Loucy (cell line): ENCODE results near the gene RSF1.

Experiments
- H2AFZ ChIP-seq: fragments of 200-600 bp; sonication (generic); 2 replicates; pipeline ENCODE4 v1.6.0; 2016; ENCODE audit warnings: antibody characterized with exemption, mild to moderate bottlenecking, low read length, moderate library complexity
- H3F3A ChIP-seq: fragments of 200-600 bp; 2 replicates; pipeline ENCODE4 v1.6.0; 2016; ENCODE audit warnings: antibody characterized with exemption, low read depth, mild to moderate bottlenecking
- H3K27me3 ChIP-seq: fragments of 200-600 bp; sonication (generic); 2 replicates; pipeline ENCODE4 v1.6.1; 2014; ENCODE audit warnings: low read length, mild to moderate bottlenecking; ENCODE audit not compliant: insufficient read depth, poor library complexity, severe bottlenecking
- H3K36me3 ChIP-seq: fragments of 200-600 bp; sonication (generic); 2 replicates; pipeline ENCODE4 v1.6.1; 2016; ENCODE audit warnings: low read length; ENCODE audit not compliant: insufficient read depth
- H3K4me1 ChIP-seq: fragments of 200-600 bp; sonication (generic); 2 replicates; pipeline ENCODE4 v1.5.1; 2014; ENCODE audit warnings: low read length, mild to moderate bottlenecking; ENCODE audit not compliant: insufficient read depth, poor library complexity, severe bottlenecking
- H3K4me2 ChIP-seq: fragments of 200-600 bp; sonication (generic); 2 replicates; pipeline ENCODE4 v1.6.0; 2014; ENCODE audit warnings: antibody characterized with exemption, low read length, low read depth, mild to moderate bottlenecking; ENCODE audit not compliant: poor library complexity, severe bottlenecking
- H3K4me3 ChIP-seq: fragments of 200-600 bp; sonication (generic); 2 replicates; pipeline ENCODE4 v1.5.1; 2014; ENCODE audit warnings: low read length, mild to moderate bottlenecking, mixed read lengths; ENCODE audit not compliant: poor library complexity, severe bottlenecking
- H3K79me2 ChIP-seq: fragments of 200-600 bp; sonication (generic); 2 replicates; pipeline ENCODE4 v1.6.1; 2014; ENCODE audit warnings: low read length; ENCODE audit not compliant: insufficient read depth
- H3K9ac ChIP-seq: fragments of 200-600 bp; sonication (generic); 2 replicates; pipeline ENCODE4 v1.6.0; 2014; ENCODE audit warnings: mild to moderate bottlenecking, low read depth, low read length, moderate library complexity; ENCODE audit not compliant: poor library complexity, severe bottlenecking
- H3K9me2 ChIP-seq: fragments of 200-600 bp; sonication (generic); replicated peaks from 2 replicates; pipeline ENCODE4 v1.6.1; 2016; ENCODE audit warnings: low read depth, low read length, mixed read lengths
- H3K9me3 ChIP-seq: fragments of 200-600 bp; sonication (generic); 2 replicates; pipeline ENCODE4 v1.6.1; 2014; ENCODE audit warnings: mild to moderate bottlenecking, antibody characterized with exemption, low read length, low read depth; ENCODE audit not compliant: insufficient read depth
- H4K20me1 ChIP-seq: fragments of 200-600 bp; sonication (generic); 2 replicates; pipeline ENCODE4 v1.6.0; 2014; ENCODE audit warnings: antibody characterized with exemption, low read length, mild to moderate bottlenecking; ENCODE audit not compliant: insufficient read depth, poor library complexity, severe bottlenecking
- CTCF ChIP-seq: fragments of 200-600 bp; sonication (generic); conservative IDR thresholded peaks from 2 replicates; pipeline ENCODE4 v1.5.1; 2014; ENCODE audit warnings: mild to moderate bottlenecking, antibody characterized with exemption, low read length
- EZH2phosphoT487 ChIP-seq: fragments of 200-600 bp; IDR thresholded peaks from 2 replicates; pipeline ENCODE4 v1.6.1; 2018; ENCODE audit warnings: antibody characterized with exemption, mild to moderate bottlenecking, moderate library complexity, borderline replicate concordance

The RSF1 gene

DNA sequence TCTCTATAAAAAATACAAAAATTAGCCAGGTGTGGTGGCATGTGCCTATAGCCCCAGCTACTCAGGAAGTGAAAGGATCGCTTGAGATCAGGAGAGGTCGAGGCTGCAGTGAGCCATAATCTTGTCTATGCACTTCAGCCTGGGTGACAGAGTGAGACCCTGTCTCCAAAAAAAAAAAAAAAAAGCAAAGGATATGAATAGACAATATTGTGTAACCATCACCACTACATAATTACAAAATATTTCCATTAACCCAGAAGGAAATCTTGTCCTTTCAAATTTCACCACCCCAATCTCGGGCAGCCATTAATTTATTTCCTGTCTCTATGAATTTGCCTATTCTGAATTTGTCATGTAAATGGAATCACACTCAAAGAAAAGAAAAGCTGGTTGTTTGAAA, 21.2 kb downstream of the RSF1 start:
- TF ChIP-seq EZH2phosphoT487 (no peak), CTCF (no peak)
- H3K4me2 ChIP-seq: no peak overlapping the region
- no peak overlapping the region for H2AFZ ChIP-seq
- peaks cover 72% of the 10 kb centered on the region for H4K20me1 ChIP-seq
- no peak overlapping the region for H3K4me3 ChIP-seq
- no peak overlapping the region for H3K9ac ChIP-seq
- peaks cover 98% of the 10 kb centered on the region for H3K79me2 ChIP-seq
- peaks cover 3% of the 10 kb centered on the region; the same call in 1 of the 2 replicates for H3F3A ChIP-seq
- H3K9me2 ChIP-seq: no peaks in the 10 kb centered on the region
- no peaks in the 10 kb centered on the region for H3K36me3 ChIP-seq
- H3K4me1 ChIP-seq: no peaks in the 10 kb centered on the region
- H3K27me3 ChIP-seq: no peaks in the 10 kb centered on the region
- H3K9me3 ChIP-seq: no peaks in the 10 kb centered on the region

GRCh38 chr11:77793972-77794371, 26.6 kb downstream of the RSF1 start:
- Histone ChIP-seq H4K20me1 (peaks cover 58% of the 10 kb centered on the region), H3K79me2 (peaks cover 99% of the 10 kb centered on the region), H3K4me3 (no peak overlapping the region), H3K4me1 (no peaks in the 10 kb centered on the region), H3K27me3 (no peaks in the 10 kb centered on the region), H3K9ac (no peak overlapping the region), H3K4me2 (no peak overlapping the region), H3K9me3 (peaks cover 6% of the 10 kb centered on the region; the same call in 1 of the 2 replicates), H3K36me3 (peaks cover 15% of the 10 kb centered on the region; the same call in 1 of the 2 replicates), H3K9me2 (no peaks in the 10 kb centered on the region), H3F3A (no peaks in the 10 kb centered on the region), H2AFZ (no peak overlapping the region)
- no peak for TF ChIP-seq EZH2phosphoT487
- no peak for TF ChIP-seq CTCF

DNA sequence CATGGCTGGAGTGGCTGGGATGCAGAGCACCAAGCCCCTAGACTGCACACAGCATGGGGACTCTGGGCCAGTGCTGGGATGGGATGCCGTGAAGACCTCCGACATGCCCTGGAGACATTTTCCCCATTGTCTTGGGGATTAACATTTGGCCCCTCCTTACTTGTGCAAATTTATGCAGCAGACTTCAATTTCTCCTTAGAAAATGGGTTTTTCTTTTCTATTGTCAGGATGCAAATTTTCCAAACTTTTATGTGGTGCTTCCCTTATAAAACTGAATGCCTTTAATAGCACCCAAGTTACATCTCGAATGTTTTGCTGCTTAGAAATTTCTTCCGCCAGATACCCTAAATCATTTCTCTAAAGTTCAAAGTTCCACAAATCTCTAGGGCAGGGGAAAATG, 29.2 kb downstream of the RSF1 start:
- no peaks in the 10 kb centered on the region for H3K9me2 ChIP-seq
- no peak overlapping the region for H3K4me3 ChIP-seq
- no peak overlapping the region for H3K4me2 ChIP-seq
- H3K79me2 ChIP-seq: peaks cover 100% of the 10 kb centered on the region
- H3K4me1 ChIP-seq: no peaks in the 10 kb centered on the region
- peaks cover 15% of the 10 kb centered on the region; the same call in 1 of the 2 replicates for H3K36me3 ChIP-seq
- peaks cover 6% of the 10 kb centered on the region; the same call in 1 of the 2 replicates for H3K9me3 ChIP-seq
- no peak overlapping the region for H3K9ac ChIP-seq
- TF ChIP-seq EZH2phosphoT487 (no peak), CTCF (no peak)
- no peaks in the 10 kb centered on the region for H3F3A ChIP-seq
- H4K20me1 ChIP-seq: peaks cover 73% of the 10 kb centered on the region
- no peaks in the 10 kb centered on the region for H3K27me3 ChIP-seq
- no peak overlapping the region for H2AFZ ChIP-seq
